PFSK-1 (cell line): ENCODE data around the gene FABP6.

Source experiments
- POLR2AphosphoS5 ChIP-seq: IDR thresholded peaks from 2 replicates; pipeline ENCODE4 v1.6.1; 2012; ENCODE audit warnings: low read depth, mild to moderate bottlenecking, control low read depth, low read length, moderate library complexity
- SIN3A ChIP-seq: IDR thresholded peaks from 2 replicates; pipeline ENCODE4 v1.6.1; 2012; ENCODE audit warnings: mild to moderate bottlenecking, low read length, moderate library complexity, borderline replicate concordance; ENCODE audit not compliant: insufficient read depth
- TAF1 ChIP-seq: IDR thresholded peaks from 2 replicates; pipeline ENCODE4 v1.6.1; 2012; ENCODE audit warnings: low read length, control low read depth, borderline replicate concordance; ENCODE audit not compliant: insufficient read depth

GRCh38 chr5:160274483-160274931 lies 45.2 kb downstream of the FABP6 start:
- TF ChIP-seq TAF1, result no peak
- TF ChIP-seq SIN3A, result no peak
- no peak for TF ChIP-seq POLR2AphosphoS5
